H1 (cell line): Measurements from ENCODE around the gene SLC30A9. TPM values are rescaled to one million over a fixed set of nuclear protein-coding genes. Genes with fewer than 3 reads are reported as not detected.

ENCODE experiments used
- CTCF ChIA-PET: fragments of 300-600 bp; sonication (Branson Sonifier 250); formaldehyde crosslinking; loops from one replicate; lab custom pipeline; 2021; ENCODE audit not compliant: partially characterized antibody; lab: Charles Lee
- POLR2A ChIA-PET: fragments of 300-600 bp; sonication (Branson Sonifier 250); formaldehyde crosslinking; loops from one replicate; lab custom pipeline; 2021; ENCODE audit warnings: inconsistent platforms; ENCODE audit not compliant: partially characterized antibody; lab: Charles Lee
- DNase-seq, 2 experiments: peaks; one replicate each; pipeline versions ENCODE4 v3.0.0 to v3.0.0-alpha.2; 2010 to 2022; ENCODE audit warnings: low spot score in 2 of 2, low read depth in 1 of 2, mixed read lengths in 1 of 2
- FAIRE-seq: peaks from 2 replicates; lab custom pipeline; 2011; peaks lifted over from hg19 to GRCh38; lab: Jason Lieb, UNC
- H2AFZ ChIP-seq: 2 replicates; pipeline ENCODE4 v1.8.1; 2012; ENCODE audit warnings: low read length, inconsistent platforms
- H2AK5ac ChIP-seq: 2 replicates; pipeline ENCODE4 v1.6.1; 2013; ENCODE audit warnings: low read depth, low read length
- H2BK120ac ChIP-seq: replicated peaks from 2 replicates; pipeline ENCODE3; 2013; ENCODE audit warnings: low read depth, low read length, inconsistent platforms
- H2BK12ac ChIP-seq: 2 replicates; pipeline ENCODE4 v1.6.1; 2013; ENCODE audit warnings: low read depth, low read length
- H2BK15ac ChIP-seq: 2 replicates; pipeline ENCODE4 v1.6.1; 2013; ENCODE audit warnings: low read length
- H2BK20ac ChIP-seq: 2 replicates; pipeline ENCODE4 v1.6.1; 2013; ENCODE audit warnings: low read length
- H2BK5ac ChIP-seq: 2 replicates; pipeline ENCODE4 v1.6.1; 2013; ENCODE audit warnings: low read depth, low read length
- H3K14ac ChIP-seq: 2 replicates; pipeline ENCODE4 v1.6.1; 2013; ENCODE audit warnings: inconsistent platforms; ENCODE audit not compliant: insufficient read length
- H3K18ac ChIP-seq: 2 replicates; pipeline ENCODE4 v1.6.1; 2013; ENCODE audit warnings: low read length; ENCODE audit errors: extremely low read depth
- H3K23ac ChIP-seq: 2 replicates; pipeline ENCODE4 v1.6.1; 2013; ENCODE audit warnings: inconsistent platforms; ENCODE audit not compliant: insufficient read length
- H3K23me2 ChIP-seq: 2 replicates; pipeline ENCODE4 v1.6.1; 2013; ENCODE audit warnings: low read depth, low read length
- H3K27ac ChIP-seq: 2 replicates; pipeline ENCODE4 v1.6.1; 2011; ENCODE audit warnings: low read depth, low read length, inconsistent platforms
- H3K27me3 ChIP-seq, 4 experiments: replicated peaks in 1 of 4; 1 replicate in 1 of 4; 2 replicates in 3 of 4; pipeline versions ENCODE4 v1.6.1 to v1.8.1; 2011 to 2013; ENCODE audit warnings: low read length in 3 of 4, mild to moderate bottlenecking in 3 of 4, inconsistent platforms in 2 of 4, mixed read lengths in 2 of 4, moderate library complexity in 1 of 4; ENCODE audit not compliant: control insufficient read depth in 3 of 4, insufficient read depth in 3 of 4; ENCODE audit errors: extremely low read depth in 1 of 4
- H3K36me3 ChIP-seq, 4 experiments: 2 replicates each; pipeline versions ENCODE4 v1.6.1 to v1.8.1; 2011 to 2013; ENCODE audit warnings: mild to moderate bottlenecking in 4 of 4, low read length in 3 of 4, moderate library complexity in 2 of 4, control low read depth in 1 of 4, inconsistent platforms in 1 of 4; ENCODE audit not compliant: insufficient read depth in 4 of 4, control insufficient read depth in 2 of 4
- H3K4ac ChIP-seq: replicated peaks from 2 replicates; pipeline ENCODE3; 2013; ENCODE audit warnings: low read length, low read depth, mixed read lengths, inconsistent platforms; ENCODE audit not compliant: insufficient read length
- H3K4me1 ChIP-seq, 4 experiments: replicated peaks in 1 of 4; 1 replicate in 1 of 4; 2 replicates in 3 of 4; pipeline versions ENCODE4 v1.6.1 to v1.8.1; 2011 to 2013; ENCODE audit warnings: low read length in 3 of 4, inconsistent platforms in 2 of 4, mixed read lengths in 1 of 4; ENCODE audit not compliant: insufficient read depth in 4 of 4, control insufficient read depth in 3 of 4
- H3K4me2 ChIP-seq, 2 experiments: 2 replicates each; pipeline versions ENCODE4 v1.6.1 to v1.8.1; 2011 to 2013; ENCODE audit warnings: low read depth in 2 of 2, low read length in 2 of 2, control low read depth in 1 of 2, inconsistent platforms in 1 of 2, mild to moderate bottlenecking in 1 of 2; ENCODE audit not compliant: insufficient read depth in 1 of 2
- H3K4me3 ChIP-seq, 4 experiments: fragments of 200-600, 300-600 bp in 1 of 4; sonication (generic), shearing (Covaris generic), sonication (Bioruptor Twin) in 1 of 4; 2 replicates each; pipeline versions ENCODE4 v1.5.1 to v1.8.1; 2011 to 2016; ENCODE audit warnings: low read length in 4 of 4, low read depth in 3 of 4, control low read depth in 2 of 4, inconsistent platforms in 2 of 4, mild to moderate bottlenecking in 2 of 4, mixed read lengths in 1 of 4, moderate library complexity in 1 of 4; ENCODE audit not compliant: insufficient read depth in 2 of 4; ENCODE audit errors: extremely low read depth in 1 of 4
- H3K56ac ChIP-seq: replicated peaks from 2 replicates; pipeline ENCODE3; 2013; ENCODE audit warnings: low read depth, mild to moderate bottlenecking, mixed read lengths, low read length, inconsistent platforms; ENCODE audit not compliant: insufficient read length
- H3K79me1 ChIP-seq: 2 replicates; pipeline ENCODE4 v1.6.1; 2013; ENCODE audit warnings: low read depth, low read length, control low read depth
- H3K79me2 ChIP-seq, 2 experiments: 2 replicates each; pipeline versions ENCODE4 v1.6.1 to v1.8.1; 2012 to 2013; ENCODE audit warnings: low read length in 2 of 2, mild to moderate bottlenecking in 2 of 2, inconsistent platforms in 1 of 2; ENCODE audit not compliant: insufficient read depth in 2 of 2, control insufficient read depth in 1 of 2
- H3K9ac ChIP-seq, 4 experiments: replicated peaks in 1 of 4; 1 replicate in 1 of 4; 2 replicates in 3 of 4; pipeline versions ENCODE4 v1.6.1 to v1.8.1; 2011 to 2013; ENCODE audit warnings: low read depth in 3 of 4, low read length in 3 of 4, control low read depth in 2 of 4, mild to moderate bottlenecking in 2 of 4, moderate library complexity in 2 of 4, inconsistent platforms in 1 of 4; ENCODE audit errors: extremely low read depth in 1 of 4
- H3K9me3 ChIP-seq, 2 experiments: 2 replicates each; pipeline versions ENCODE4 v1.6.1 to v1.8.1; 2012 to 2013; ENCODE audit warnings: mild to moderate bottlenecking in 2 of 2, moderate library complexity in 2 of 2, control low read depth in 1 of 2, inconsistent platforms in 1 of 2, low read depth in 1 of 2, low read length in 1 of 2, mixed read lengths in 1 of 2; ENCODE audit not compliant: insufficient read depth in 2 of 2
- H4K20me1 ChIP-seq, 2 experiments: replicated peaks in 1 of 2; 2 replicates each; pipeline versions ENCODE3 to v1.8.1; 2011 to 2013; ENCODE audit warnings: inconsistent platforms in 2 of 2, low read length in 2 of 2, mild to moderate bottlenecking in 1 of 2; ENCODE audit not compliant: insufficient read depth in 2 of 2, control insufficient read depth in 1 of 2
- H4K5ac ChIP-seq: 2 replicates; pipeline ENCODE4 v1.6.1; 2013; ENCODE audit warnings: low read length, low read depth, mixed read lengths, inconsistent platforms; ENCODE audit not compliant: insufficient read length
- H4K8ac ChIP-seq: 2 replicates; pipeline ENCODE4 v1.8.0; 2013; ENCODE audit warnings: mild to moderate bottlenecking, moderate library complexity, low read length, inconsistent platforms; ENCODE audit not compliant: insufficient read depth; ENCODE audit errors: extremely low read depth
- H4K91ac ChIP-seq: replicated peaks from 2 replicates; pipeline ENCODE3; 2013; ENCODE audit warnings: low read length, mixed read lengths, inconsistent platforms; ENCODE audit not compliant: insufficient read length
- EGR1 ChIP-seq: IDR thresholded peaks from 2 replicates; pipeline ENCODE4 v1.6.1; 2011; ENCODE audit warnings: low read depth, low read length, borderline replicate concordance
- EP300 ChIP-seq, 2 experiments: IDR thresholded peaks; 1 replicate in 1 of 2; 2 replicates in 1 of 2; pipeline ENCODE4 v1.6.1; 2011 to 2012; ENCODE audit warnings: low read depth in 2 of 2, low read length in 2 of 2, mild to moderate bottlenecking in 2 of 2, borderline replicate concordance in 1 of 2, inconsistent platforms in 1 of 2, moderate library complexity in 1 of 2
- EZH2 ChIP-seq: fragments of 200-600 bp; sonication (generic); IDR thresholded peaks from 2 replicates; pipeline ENCODE4 v1.7.1; 2012; ENCODE audit warnings: low read depth, mild to moderate bottlenecking, moderate library complexity, low read length, inconsistent platforms; ENCODE audit not compliant: severe bottlenecking
- HDAC6 ChIP-seq: IDR thresholded peaks from one replicate; pipeline ENCODE4 v1.7.1; 2012; ENCODE audit warnings: low read depth, mild to moderate bottlenecking, inconsistent platforms, low read length, moderate library complexity
- JUND ChIP-seq: IDR thresholded peaks from 2 replicates; pipeline ENCODE4 v1.6.1; 2011; ENCODE audit warnings: mild to moderate bottlenecking, improper control_type of control experiment, low read length
- SIRT6 ChIP-seq: IDR thresholded peaks from one replicate; pipeline ENCODE4 v1.7.1; 2012; ENCODE audit warnings: low read length, inconsistent platforms
- SIX5 ChIP-seq: IDR thresholded peaks from 2 replicates; pipeline ENCODE4 v1.6.1; 2011; ENCODE audit warnings: mild to moderate bottlenecking, low read depth, low read length
- WGBS, 2 experiments: shearing (Covaris generic) in 1 of 2; methylation state at CpG; one replicate each; pipeline versions ENCODE4 v1.1.6 to v1.1.7; 2013 to 2015; ENCODE audit warnings: low lambda C conversion rate in 2 of 2, mixed read lengths in 2 of 2, inconsistent platforms in 1 of 2, low coverage in 1 of 2, missing lambda C conversion rate in 1 of 2; ENCODE audit not compliant: insufficient replicate concordance in 2 of 2, insufficient coverage in 1 of 2, insufficient read length in 1 of 2; ENCODE audit errors: extremely low coverage in 1 of 2, missing lambda C conversion rate in 1 of 2; 5-methylcytosine and 5-hydroxymethylcytosine counted together
- polyA plus RNA-seq, 7 experiments: library from polyadenylated mRNA; depleted of rRNA in 3 of 7; stranded (reverse) in 5 of 7; unstranded in 2 of 7; fragments of >200 nt in 5 of 7; fragments of 200-250 nt in 2 of 7; gene quantifications; 1 replicate in 5 of 7; 2 replicates in 1 of 7; 4 replicates in 1 of 7; pipeline versions ENCODE4 v1.2.1 to v1.2.3, GENCODE V29; 2011 to 2013; ENCODE audit warnings: missing spikeins in 2 of 7, mixed read lengths in 2 of 7
- total RNA-seq: library from RNA; stranded (reverse); fragmentation: NEBNext Ultra II Directional; extraction: Animal tissue kit (Norgen Biotek cat#: 25700); gene quantifications from 2 replicates; pipeline ENCODE4 v1.2.1, GENCODE V29; 2021

Gene SLC30A9
- total and polyA plus RNA-seq, 2 of the 8 experiments (the other 6 are each of a cell fraction or from before 2014, with no cell fraction given): 41.2 to 67.2 TPM

DNA sequence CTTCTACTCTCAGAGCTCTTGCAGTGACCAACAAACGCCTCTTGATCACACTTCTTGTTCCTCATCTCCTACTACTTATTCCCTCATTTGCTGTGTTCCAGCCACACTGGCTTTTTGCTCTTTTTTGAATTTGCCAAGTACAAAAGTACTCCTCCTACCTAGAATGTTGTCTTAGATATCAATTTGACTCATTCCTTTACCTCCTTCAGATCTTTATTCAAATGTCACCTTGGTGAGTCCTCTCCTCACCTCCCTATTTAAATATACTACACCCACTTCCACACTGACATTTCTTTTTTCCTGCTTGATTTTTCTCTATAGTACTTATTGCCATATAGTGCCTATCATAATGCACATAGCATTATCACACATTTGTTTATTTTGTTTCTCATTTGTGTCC lies 15.0 kb upstream of the SLC30A9 start:
- Histone ChIP-seq H2BK12ac (no peak overlapping the region), H3K4ac (no peak overlapping the region), H3K4me1 (peaks cover 0 to 4% (median 0%) of the 10 kb centered on the region in 4 experiments; a peak in 2 of 7 replicates), H3K79me1 (no peaks in the 10 kb centered on the region), H3K56ac (no peak overlapping the region), H3K79me2 (no peaks in the 10 kb centered on the region), H3K23ac (no peak overlapping the region), H3K9ac (no peak overlapping the region), H3K4me2 (no peak overlapping the region), H3K27me3 (no peaks in the 10 kb centered on the region), H2AFZ (no peak overlapping the region), H3K27ac (no peak overlapping the region), H2BK20ac (no peak overlapping the region), H4K5ac (no peak overlapping the region), H2AK5ac (no peak overlapping the region), H4K91ac (no peak overlapping the region), H2BK5ac (no peak overlapping the region), H4K20me1 (no peaks in the 10 kb centered on the region), H3K9me3 (peaks cover 0 to 9% of the 10 kb centered on the region in 2 experiments; a peak in 1 of 4 replicates), H4K8ac (no peak overlapping the region), H3K36me3 (no peaks in the 10 kb centered on the region), H3K23me2 (peaks cover 2% of the 10 kb centered on the region; the same call in 1 of the 2 replicates), H3K14ac (no peak overlapping the region), H3K4me3 (no peak overlapping the region), H2BK15ac (no peak overlapping the region), H2BK120ac (no peak overlapping the region), H3K18ac (no peak overlapping the region)
- FAIRE-seq (no peak), DNase-seq (no peak)
- ChIA-PET CTCF (interaction anchor here (1.0 to 2.1 kb wide), 3 partner anchors 12 to 18 kb away, joined by 3 to 11 read pairs (median 5); no protein-coding TSS in a partner anchor), POLR2A (interaction anchor here (3.4 kb wide), 1 partner anchor 9 kb away, joined by 17 read pairs; no protein-coding TSS in a partner anchor)
- WGBS, 2 experiments: 94% methylated on average over 1 of the region's 1 CpG; no CpG with 5 or more reads in 1 of the 2 experiments
- TF ChIP-seq JUND (no peak), SIX5 (no peak), EP300 (IDR thresholded peaks at IDR 0.05; ENCODE audit: borderline replicate concordance in 1 of 2, low read depth in 2 of 2, low read length in 2 of 2) (no peak), EGR1 (no peak), EZH2 (no peak), HDAC6 (no peak), SIRT6 (no peak)
